ENCODE results near the gene PIK3CA. TPM values are rescaled to one million over a fixed set of nuclear protein-coding genes. Genes with fewer than 3 reads are reported as not detected.

Gene PIK3CA
- total RNA-seq, 2 experiments from 2014 or later, result 9.0 to 17.8 TPM

DNA sequence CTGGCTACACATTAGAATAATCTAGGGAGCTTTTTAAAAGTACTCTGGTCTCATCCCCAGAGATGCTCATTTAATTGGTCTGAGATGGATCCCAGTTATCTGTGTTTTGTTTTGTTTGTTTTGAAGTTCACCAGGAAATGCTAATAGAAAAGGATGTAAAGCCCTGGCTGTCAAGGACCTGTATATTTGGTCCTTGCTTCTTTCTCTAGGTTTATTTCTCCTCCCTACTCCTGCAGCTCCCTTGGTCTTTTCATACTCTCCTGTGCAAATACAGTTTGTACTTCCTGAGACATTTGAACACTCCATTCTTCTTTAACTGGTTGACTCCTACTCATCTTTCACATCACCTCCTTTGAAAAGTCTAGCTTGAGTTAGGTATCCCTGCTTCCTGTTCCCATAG, 3.3 kb downstream of the PIK3CA start:
- Histone ChIP-seq H3K79me2 (ENCODE audit: insufficient read depth, low read depth, low read length) (peaks cover 71% of the 10 kb centered on the region), H3K4me1 (ENCODE audit: insufficient read depth, low read length, poor library complexity, severe bottlenecking) (peaks cover 22% of the 10 kb centered on the region), H3K9me3 (ENCODE audit: low read length) (no peaks in the 10 kb centered on the region), H4K20me1 (ENCODE audit: insufficient read depth, low read length) (peaks cover 32% of the 10 kb centered on the region), H3K27ac (ENCODE audit: low read depth, low read length, poor library complexity, severe bottlenecking) (no peak overlapping the region), H2AFZ (ENCODE audit: low read length) (no peak overlapping the region), H3K36me3 (ENCODE audit: insufficient read depth, low read length) (no peaks in the 10 kb centered on the region), H3K4me3 (ENCODE audit: low read depth, low read length, poor library complexity, severe bottlenecking) (no peak overlapping the region), H3K9me2 (ENCODE audit: insufficient read depth, low read length) (no peaks in the 10 kb centered on the region), H3K4me2 (ENCODE audit: low read length) (no peak overlapping the region)
- TF ChIP-seq CTCF (conservative IDR thresholded peaks at IDR 0.05; ENCODE audit: low read length) (no peak), EZH2phosphoT487 (IDR thresholded peaks at IDR 0.05; ENCODE audit: borderline replicate concordance, low read depth, low read length) (no peak)
- CTCF ChIA-PET (ENCODE audit: unreplicated experiment), result no interaction called here
- no TSS peak for BruUV-seq (replicated peaks)
- POLR2A ChIA-PET, result interaction anchor here (0.7 to 1.4 kb wide), 5 partner anchors 15 to 170 kb away, joined by 3 to 5 read pairs (median 3); no protein-coding TSS in a partner anchor
- intact Hi-C loops (cut with micrococcal nuclease; ENCODE audit: unreplicated experiment), result no loop called here
- no peak for DNase-seq (ENCODE audit: low spot score)

- no peak overlapping the region for H3K27ac ChIP-seq (ENCODE audit: low read depth, low read length, poor library complexity, severe bottlenecking)
- no peak overlapping the region for H3K4me3 ChIP-seq (ENCODE audit: low read depth, low read length, poor library complexity, severe bottlenecking)
- POLR2A ChIA-PET, result interaction anchor here (0.5 to 1.2 kb wide), 6 partner anchors 11 to 1429 kb away, joined by 3 to 6 read pairs (median 3); no protein-coding TSS in a partner anchor
- no TSS peak for BruUV-seq (replicated peaks)
- peaks cover 9% of the 10 kb centered on the region for H3K4me1 ChIP-seq (ENCODE audit: insufficient read depth, low read length, poor library complexity, severe bottlenecking)
- H3K9me3 ChIP-seq (ENCODE audit: low read length), result no peaks in the 10 kb centered on the region
- H3K36me3 ChIP-seq (ENCODE audit: insufficient read depth, low read length), result no peaks in the 10 kb centered on the region
- no peak overlapping the region for H2AFZ ChIP-seq (ENCODE audit: low read length)
- no peak overlapping the region for H3K4me2 ChIP-seq (ENCODE audit: low read length)
- CTCF ChIA-PET (ENCODE audit: unreplicated experiment), result no interaction called here
- intact Hi-C loops (cut with micrococcal nuclease; ENCODE audit: unreplicated experiment), result no loop called here
- no peak for DNase-seq (ENCODE audit: low spot score)
- H3K9me2 ChIP-seq (ENCODE audit: insufficient read depth, low read length), result no peaks in the 10 kb centered on the region
- H4K20me1 ChIP-seq (ENCODE audit: insufficient read depth, low read length), result peaks cover 23% of the 10 kb centered on the region
- no peak for TF ChIP-seq CTCF (conservative IDR thresholded peaks at IDR 0.05; ENCODE audit: low read length)
- TF ChIP-seq EZH2phosphoT487 (IDR thresholded peaks at IDR 0.05; ENCODE audit: borderline replicate concordance, low read depth, low read length), result no peak
- H3K79me2 ChIP-seq (ENCODE audit: insufficient read depth, low read depth, low read length), result peaks cover 54% of the 10 kb centered on the region; the same call in 1 of the 2 replicates
Observed at GRCh38 chr3:179156170-179156569, 8.0 kb downstream of the PIK3CA start.

DNA sequence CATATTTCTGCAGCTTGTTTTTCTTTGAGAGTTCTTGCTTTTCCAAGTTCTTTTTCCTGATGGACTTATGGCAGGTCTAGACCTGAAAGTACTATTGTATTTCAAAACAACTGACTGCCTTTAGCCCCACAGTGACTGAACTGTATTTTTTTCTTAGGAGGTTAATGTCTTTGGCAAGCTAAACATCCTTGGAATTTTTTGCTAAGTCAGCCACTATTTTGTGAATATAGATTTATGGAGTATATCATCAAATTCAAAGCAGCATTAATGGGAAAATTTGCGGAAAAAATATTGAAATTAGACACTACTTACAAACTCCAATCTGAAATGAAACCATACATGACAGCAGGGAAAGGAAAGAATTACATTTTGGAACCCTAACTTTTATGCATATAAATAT, 8.6 kb downstream of the PIK3CA start:
- Histone ChIP-seq H3K36me3 (ENCODE audit: insufficient read depth, low read length) (no peaks in the 10 kb centered on the region), H4K20me1 (ENCODE audit: insufficient read depth, low read length) (peaks cover 18% of the 10 kb centered on the region), H3K9me2 (ENCODE audit: insufficient read depth, low read length) (no peaks in the 10 kb centered on the region), H3K4me2 (ENCODE audit: low read length) (no peak overlapping the region), H3K4me1 (ENCODE audit: insufficient read depth, low read length, poor library complexity, severe bottlenecking) (peaks cover 5% of the 10 kb centered on the region), H3K4me3 (ENCODE audit: low read depth, low read length, poor library complexity, severe bottlenecking) (no peak overlapping the region), H2AFZ (ENCODE audit: low read length) (no peak overlapping the region), H3K9me3 (ENCODE audit: low read length) (no peaks in the 10 kb centered on the region), H3K79me2 (ENCODE audit: insufficient read depth, low read depth, low read length) (peaks cover 50% of the 10 kb centered on the region; the same call in 1 of the 2 replicates), H3K27ac (ENCODE audit: low read depth, low read length, poor library complexity, severe bottlenecking) (no peak overlapping the region)
- ChIA-PET POLR2A (interaction anchor here (0.5 to 1.2 kb wide), 5 partner anchors 10 to 288 kb away, joined by 3 to 5 read pairs (median 3); no protein-coding TSS in a partner anchor), CTCF (ENCODE audit: unreplicated experiment) (no interaction called here)
- intact Hi-C loops (cut with micrococcal nuclease; ENCODE audit: unreplicated experiment), result no loop called here
- TF ChIP-seq CTCF (conservative IDR thresholded peaks at IDR 0.05; ENCODE audit: low read length) (no peak), EZH2phosphoT487 (IDR thresholded peaks at IDR 0.05; ENCODE audit: borderline replicate concordance, low read depth, low read length) (no peak)
- BruUV-seq (replicated peaks), result no TSS peak
- DNase-seq (ENCODE audit: low spot score), result no peak

Measured in OCI-LY7 (cell line).